Measurements from ENCODE around the gene MYOT. TPM values are rescaled to one million over a fixed set of nuclear protein-coding genes. Genes with fewer than 3 reads are reported as not detected.

Gene MYOT, protein sequence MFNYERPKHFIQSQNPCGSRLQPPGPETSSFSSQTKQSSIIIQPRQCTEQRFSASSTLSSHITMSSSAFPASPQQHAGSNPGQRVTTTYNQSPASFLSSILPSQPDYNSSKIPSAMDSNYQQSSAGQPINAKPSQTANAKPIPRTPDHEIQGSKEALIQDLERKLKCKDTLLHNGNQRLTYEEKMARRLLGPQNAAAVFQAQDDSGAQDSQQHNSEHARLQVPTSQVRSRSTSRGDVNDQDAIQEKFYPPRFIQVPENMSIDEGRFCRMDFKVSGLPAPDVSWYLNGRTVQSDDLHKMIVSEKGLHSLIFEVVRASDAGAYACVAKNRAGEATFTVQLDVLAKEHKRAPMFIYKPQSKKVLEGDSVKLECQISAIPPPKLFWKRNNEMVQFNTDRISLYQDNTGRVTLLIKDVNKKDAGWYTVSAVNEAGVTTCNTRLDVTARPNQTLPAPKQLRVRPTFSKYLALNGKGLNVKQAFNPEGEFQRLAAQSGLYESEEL
- not detected for total RNA-seq
- not detected for polyA plus RNA-seq

DNA sequence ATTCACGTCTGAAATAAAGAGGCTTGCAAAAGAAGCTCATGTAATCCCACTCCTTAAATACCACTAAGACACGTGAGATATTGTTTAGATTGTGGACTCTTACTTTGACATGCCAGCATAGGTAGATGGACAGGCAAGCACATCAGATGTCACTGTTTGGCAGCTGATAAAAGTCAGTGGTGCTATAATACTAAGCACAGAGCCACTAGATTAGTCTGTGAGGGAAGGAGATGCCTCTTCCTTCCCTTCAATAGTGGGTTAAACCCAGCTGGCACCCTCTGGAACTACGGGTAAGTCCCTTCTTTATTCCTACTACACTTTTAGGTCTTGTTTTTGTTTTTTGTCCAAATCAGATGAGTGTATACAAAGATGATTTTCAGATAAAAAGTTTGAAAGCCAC lies at the start of gene MYOT:
MYOT (plus strand) TSS at position 197 of the 400 bp plus-strand sequence. CDS start 2,792 bp downstream, outside the sequence.
- POLR2A ChIA-PET, result no interaction called here

DNA sequence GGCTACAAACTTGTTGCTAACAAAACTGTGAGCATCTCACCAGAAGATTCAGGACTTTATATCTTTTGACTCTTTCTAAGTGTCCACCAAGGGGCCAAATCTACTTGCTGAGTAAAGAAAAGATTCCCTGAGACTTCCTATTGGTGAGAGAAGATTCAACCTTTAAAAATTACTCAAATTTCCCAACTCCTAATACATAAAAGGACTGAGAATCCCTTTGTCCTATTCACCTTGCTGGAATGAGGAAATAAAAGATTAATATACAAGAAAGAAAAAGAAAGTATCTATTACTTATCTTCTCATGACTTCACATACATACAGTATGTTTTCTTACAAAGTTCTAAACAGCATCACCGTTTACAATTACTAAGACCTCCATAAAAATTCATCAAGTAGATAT lies 47.9 kb upstream of the MYOT start:
- H3K9me3 Mint-ChIP-seq, result no peaks in the 10 kb centered on the region
- H3K4me3 Mint-ChIP-seq, result no peak overlapping the region

More for the DNA sequence above, at the start of gene MYOT:
- H3K9me3 ChIP-seq (ENCODE audit: low read length), result no peaks in the 10 kb centered on the region
- no peak within 1 kb of the TSS for H3K4me3 ChIP-seq (ENCODE audit: low read length)
- no peaks in the 10 kb centered on the region for H3K27me3 ChIP-seq (ENCODE audit: insufficient read depth, low read length, poor library complexity, severe bottlenecking)
- Mint-ChIP-seq H3K36me3 (no peaks in the 10 kb centered on the region), H3K9me3 (no peaks in the 10 kb centered on the region), H3K4me1 (no peaks in the 10 kb centered on the region), H3K4me3 (no peak within 1 kb of the TSS), H3K27ac (no peak within 1 kb of the TSS), H3K27me3 (peaks cover 0 to 2% of the 10 kb centered on the region in 2 donors)
- H3K4me1 ChIP-seq (ENCODE audit: insufficient read depth, low read length), result no peaks in the 10 kb centered on the region
- no peak within 1 kb of the TSS for H3K27ac ChIP-seq (ENCODE audit: low read depth, low read length)
- CTCF ChIA-PET, result no interaction called here
- DNase-seq, result no peak
- no peaks in the 10 kb centered on the region for H3K36me3 ChIP-seq (ENCODE audit: insufficient read depth, low read length)

DNA sequence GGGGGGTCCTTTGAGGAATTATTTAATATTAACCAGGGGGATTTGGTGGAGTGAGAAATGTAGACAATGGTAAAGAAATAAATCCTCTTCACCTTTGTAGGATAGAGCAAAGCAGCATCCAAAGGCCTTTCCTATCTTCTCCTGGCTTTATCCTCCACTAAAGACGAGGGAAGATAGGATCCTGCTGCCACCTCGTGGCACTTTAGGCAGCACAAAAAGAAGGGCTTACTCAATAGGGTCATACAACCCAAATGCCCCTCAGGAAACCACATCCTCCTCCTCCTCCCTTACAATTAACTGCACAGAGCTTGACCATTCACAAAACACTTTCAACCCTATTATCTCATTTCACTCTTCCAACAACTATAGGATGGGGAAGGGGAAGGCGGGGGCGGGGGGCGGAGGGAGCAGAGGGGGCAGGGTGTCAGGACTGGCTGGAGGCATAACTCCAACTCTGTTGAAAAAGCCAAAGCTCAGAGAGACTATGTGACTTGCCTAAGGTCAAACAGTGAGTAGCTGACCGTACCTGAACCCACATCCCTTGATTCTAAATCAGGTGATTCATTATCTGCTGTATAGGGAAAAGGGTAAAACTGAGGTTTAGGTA lies 45.4 kb upstream of the MYOT start:
- no peaks in the 10 kb centered on the region for H3K36me3 ChIP-seq (ENCODE audit: insufficient read depth, low read length)
- Mint-ChIP-seq H3K27ac (no peak overlapping the region), H3K27me3 (peaks cover 6 to 8% of the 10 kb centered on the region in 2 donors), H3K9me3 (peaks cover 5 to 13% (median 10%) of the 10 kb centered on the region in 5 donors), H3K4me1 (no peaks in the 10 kb centered on the region), H3K36me3 (peaks cover 1 to 18% (median 2%) of the 10 kb centered on the region in 3 donors), H3K4me3 (no peak overlapping the region)
- no peaks in the 10 kb centered on the region for H3K4me1 ChIP-seq (ENCODE audit: insufficient read depth, low read length)
- no peaks in the 10 kb centered on the region for H3K27me3 ChIP-seq (ENCODE audit: insufficient read depth, low read length, poor library complexity, severe bottlenecking)
- no peaks in the 10 kb centered on the region for H3K9me3 ChIP-seq (ENCODE audit: low read length)
- DNase-seq, result no peak
- CTCF ChIA-PET, result no interaction called here
- POLR2A ChIA-PET, result no interaction called here
- no peak overlapping the region for H3K27ac ChIP-seq (ENCODE audit: low read depth, low read length)
- H3K4me3 ChIP-seq (ENCODE audit: low read length), result no peak overlapping the region

More for the DNA sequence above, 47.9 kb upstream of the MYOT start:
- Histone ChIP-seq H3K4me1 (ENCODE audit: insufficient read depth, low read length) (no peaks in the 10 kb centered on the region), H3K4me3 (ENCODE audit: low read length) (no peak overlapping the region), H3K9me3 (ENCODE audit: low read length) (no peaks in the 10 kb centered on the region), H3K27ac (ENCODE audit: low read depth, low read length) (no peak overlapping the region), H3K27me3 (ENCODE audit: insufficient read depth, low read length, poor library complexity, severe bottlenecking) (no peaks in the 10 kb centered on the region), H3K36me3 (ENCODE audit: insufficient read depth, low read length) (no peaks in the 10 kb centered on the region)
- peaks cover 3 to 8% of the 10 kb centered on the region in 2 donors for H3K27me3 Mint-ChIP-seq
- no peak for DNase-seq
- ChIA-PET CTCF (interaction anchor here (0.9 kb wide), 1 partner anchor 40 kb away, joined by 3 read pairs; no protein-coding TSS in a partner anchor), POLR2A (no interaction called here)
- peak overlapping the region in 1 of 8 donors; percentile 3 for H3K27ac Mint-ChIP-seq
- H3K4me1 Mint-ChIP-seq, result no peaks in the 10 kb centered on the region
- peaks cover 0 to 9% (median 2%) of the 10 kb centered on the region in 3 donors for H3K36me3 Mint-ChIP-seq

DNA sequence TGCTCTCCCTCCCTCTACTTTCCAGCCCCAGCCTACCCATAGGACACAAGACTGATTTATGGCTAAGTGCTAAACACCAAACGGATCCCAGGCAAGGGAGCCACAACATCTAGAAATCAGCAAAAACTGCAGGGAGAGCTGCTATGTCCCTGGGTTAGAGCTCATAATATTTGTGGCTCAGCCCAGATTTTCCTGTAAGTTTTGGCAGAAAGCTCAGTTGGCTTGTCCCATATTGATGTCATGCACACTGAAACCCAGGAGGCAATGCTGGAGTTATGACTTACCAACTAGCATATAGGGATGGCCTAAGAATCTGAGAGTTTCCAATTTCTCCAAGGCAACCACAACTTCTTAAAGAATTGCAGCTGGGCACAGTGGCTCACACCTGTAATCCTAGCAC lies 44.7 kb upstream of the MYOT start:
- ChIA-PET POLR2A (no interaction called here), CTCF (no interaction called here)
- no peak overlapping the region for H3K27ac ChIP-seq (ENCODE audit: low read depth, low read length)
- Mint-ChIP-seq H3K27ac (no peak overlapping the region), H3K4me1 (no peaks in the 10 kb centered on the region), H3K36me3 (peaks cover 1 to 18% (median 2%) of the 10 kb centered on the region in 3 donors), H3K9me3 (peaks cover 5 to 13% (median 10%) of the 10 kb centered on the region in 5 donors), H3K27me3 (peaks cover 6 to 8% of the 10 kb centered on the region in 2 donors), H3K4me3 (no peak overlapping the region)
- H3K4me3 ChIP-seq (ENCODE audit: low read length), result no peak overlapping the region
- DNase-seq, result no peak
- H3K36me3 ChIP-seq (ENCODE audit: insufficient read depth, low read length), result no peaks in the 10 kb centered on the region
- no peaks in the 10 kb centered on the region for H3K9me3 ChIP-seq (ENCODE audit: low read length)
- no peaks in the 10 kb centered on the region for H3K27me3 ChIP-seq (ENCODE audit: insufficient read depth, low read length, poor library complexity, severe bottlenecking)
- H3K4me1 ChIP-seq (ENCODE audit: insufficient read depth, low read length), result no peaks in the 10 kb centered on the region

DNA sequence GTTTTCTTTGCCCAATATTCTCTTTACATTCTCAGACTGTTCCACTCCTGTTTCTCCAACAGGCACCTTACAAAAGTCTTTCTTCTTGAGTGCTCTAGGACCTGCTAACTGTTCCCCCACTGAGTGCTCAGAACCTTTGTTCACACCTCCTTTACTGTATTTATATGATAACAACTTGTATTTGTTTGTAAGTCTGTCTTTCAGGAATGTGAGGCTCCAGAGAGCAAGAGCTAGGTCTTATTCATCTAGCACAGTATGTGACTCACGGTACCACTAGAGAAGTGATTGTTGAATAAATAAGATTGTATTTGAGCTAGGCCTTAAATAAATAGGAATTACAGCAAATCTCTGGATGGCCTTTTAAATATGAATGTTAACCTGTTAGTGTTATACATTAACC lies 42.5 kb upstream of the MYOT start:
- POLR2A ChIA-PET, result no interaction called here
- Histone ChIP-seq H3K4me3 (ENCODE audit: low read length) (no peak overlapping the region), H3K27me3 (ENCODE audit: insufficient read depth, low read length, poor library complexity, severe bottlenecking) (no peaks in the 10 kb centered on the region), H3K9me3 (ENCODE audit: low read length) (no peaks in the 10 kb centered on the region), H3K4me1 (ENCODE audit: insufficient read depth, low read length) (no peaks in the 10 kb centered on the region), H3K27ac (ENCODE audit: low read depth, low read length) (no peak overlapping the region), H3K36me3 (ENCODE audit: insufficient read depth, low read length) (no peaks in the 10 kb centered on the region)
- CTCF ChIA-PET, result interaction anchor here (1.3 kb wide), 1 partner anchor 46 kb away, joined by 3 read pairs; no protein-coding TSS in a partner anchor
- DNase-seq, result no peak
- Mint-ChIP-seq H3K4me3 (no peak overlapping the region), H3K9me3 (peaks cover 5 to 13% (median 10%) of the 10 kb centered on the region in 5 donors), H3K4me1 (no peaks in the 10 kb centered on the region), H3K36me3 (peaks cover 1 to 18% (median 2%) of the 10 kb centered on the region in 3 donors), H3K27me3 (peaks cover 6 to 12% of the 10 kb centered on the region in 2 donors), H3K27ac (no peak overlapping the region)

DNA sequence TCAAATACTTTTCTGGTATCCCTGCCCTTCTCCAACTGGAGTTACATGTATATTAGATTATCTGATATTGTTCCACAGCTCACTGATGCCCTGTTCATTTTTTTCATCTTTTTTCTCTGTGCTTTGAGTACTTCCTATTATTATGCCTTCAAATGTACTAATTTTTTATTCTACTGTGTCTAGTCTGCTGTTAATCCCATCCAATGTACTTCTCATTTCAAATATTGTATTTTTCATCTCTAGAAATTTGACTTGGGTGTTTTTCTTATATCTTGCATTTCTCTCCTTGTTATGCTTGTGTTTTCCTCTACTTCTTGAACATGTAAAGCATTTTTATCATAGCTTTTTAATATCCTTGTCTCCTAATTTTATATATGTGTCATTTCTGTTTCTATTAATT lies 41.6 kb upstream of the MYOT start:
- peaks cover 1 to 18% (median 2%) of the 10 kb centered on the region in 3 donors for H3K36me3 Mint-ChIP-seq
- H3K4me1 ChIP-seq (ENCODE audit: insufficient read depth, low read length), result no peaks in the 10 kb centered on the region
- no peak overlapping the region for H3K4me3 ChIP-seq (ENCODE audit: low read length)
- H3K4me3 Mint-ChIP-seq, result no peak overlapping the region
- no peak overlapping the region for H3K27ac Mint-ChIP-seq
- peaks cover 8 to 12% of the 10 kb centered on the region in 2 donors for H3K27me3 Mint-ChIP-seq
- no peaks in the 10 kb centered on the region for H3K9me3 ChIP-seq (ENCODE audit: low read length)
- no peak for DNase-seq
- H3K27me3 ChIP-seq (ENCODE audit: insufficient read depth, low read length, poor library complexity, severe bottlenecking), result no peaks in the 10 kb centered on the region
- H3K27ac ChIP-seq (ENCODE audit: low read depth, low read length), result no peak overlapping the region
- no peaks in the 10 kb centered on the region for H3K36me3 ChIP-seq (ENCODE audit: insufficient read depth, low read length)
- ChIA-PET CTCF (no interaction called here), POLR2A (no interaction called here)
- peaks cover 5 to 13% (median 10%) of the 10 kb centered on the region in 5 donors for H3K9me3 Mint-ChIP-seq
- no peaks in the 10 kb centered on the region for H3K4me1 Mint-ChIP-seq

DNA sequence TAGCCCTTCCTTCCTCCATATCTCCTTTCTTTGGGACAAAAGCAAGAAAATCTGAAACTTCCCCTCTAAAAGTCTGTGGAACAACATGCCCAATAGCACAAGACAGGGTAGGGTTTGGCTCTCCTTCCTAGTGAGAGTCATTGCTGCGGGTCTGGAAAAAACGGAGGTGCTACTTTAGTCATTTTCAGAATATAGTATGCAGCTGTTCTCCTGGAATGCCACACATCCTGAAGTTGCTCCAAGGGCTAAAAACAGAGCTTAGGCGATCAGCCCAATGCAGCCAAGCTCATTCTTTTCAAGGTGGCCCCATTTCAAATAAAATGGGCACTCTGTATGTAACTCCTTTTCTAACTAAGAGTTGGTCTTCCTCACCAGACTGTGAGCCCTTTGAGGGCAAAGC lies 39.5 kb upstream of the MYOT start:
- Mint-ChIP-seq H3K27me3 (peaks cover 5% of the 10 kb centered on the region in 2 donors), H3K4me3 (no peak overlapping the region)
- CTCF ChIA-PET, result no interaction called here

DNA sequence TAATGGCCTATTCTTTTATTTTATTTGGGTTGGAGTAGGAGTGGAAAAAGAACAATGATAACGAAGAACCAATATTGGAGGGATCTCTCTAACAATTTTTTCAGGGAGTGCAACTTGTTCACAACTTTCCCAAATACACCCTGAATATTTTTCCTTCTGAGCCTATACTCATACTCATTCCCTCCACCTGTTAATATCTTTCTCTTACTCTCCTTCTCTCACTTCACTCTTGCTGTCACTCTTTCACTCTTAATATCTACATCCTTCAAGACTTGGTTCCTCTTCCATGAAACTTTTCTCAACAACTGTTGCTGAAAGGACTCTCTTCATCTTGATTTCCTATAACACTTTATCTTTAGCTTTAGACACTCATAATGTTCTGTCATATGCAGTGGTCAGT lies 39.0 kb upstream of the MYOT start:
- Histone ChIP-seq H3K9me3 (ENCODE audit: low read length) (no peaks in the 10 kb centered on the region), H3K4me1 (ENCODE audit: insufficient read depth, low read length) (no peaks in the 10 kb centered on the region), H3K27ac (ENCODE audit: low read depth, low read length) (no peak overlapping the region), H3K4me3 (ENCODE audit: low read length) (no peak overlapping the region), H3K27me3 (ENCODE audit: insufficient read depth, low read length, poor library complexity, severe bottlenecking) (no peaks in the 10 kb centered on the region), H3K36me3 (ENCODE audit: insufficient read depth, low read length) (no peaks in the 10 kb centered on the region)
- H3K4me3 Mint-ChIP-seq, result no peak overlapping the region
- peaks cover under 1 to 13% (median 1%) of the 10 kb centered on the region in 3 donors for H3K36me3 Mint-ChIP-seq
- no peaks in the 10 kb centered on the region for H3K4me1 Mint-ChIP-seq
- ChIA-PET POLR2A (no interaction called here), CTCF (no interaction called here)
- no peak for DNase-seq
- no peak overlapping the region for H3K27ac Mint-ChIP-seq
- peaks cover 5% of the 10 kb centered on the region in 2 donors for H3K27me3 Mint-ChIP-seq
- peaks cover 5 to 13% (median 10%) of the 10 kb centered on the region in 5 donors for H3K9me3 Mint-ChIP-seq

More for the DNA sequence above, 39.5 kb upstream of the MYOT start:
- POLR2A ChIA-PET, result no interaction called here
- no peaks in the 10 kb centered on the region for H3K27me3 ChIP-seq (ENCODE audit: insufficient read depth, low read length, poor library complexity, severe bottlenecking)
- Mint-ChIP-seq H3K4me1 (no peaks in the 10 kb centered on the region), H3K27ac (no peak overlapping the region), H3K36me3 (peaks cover 1 to 13% (median 2%) of the 10 kb centered on the region in 3 donors), H3K9me3 (peaks cover 5 to 13% (median 10%) of the 10 kb centered on the region in 5 donors)
- H3K4me3 ChIP-seq (ENCODE audit: low read length), result no peak overlapping the region
- no peaks in the 10 kb centered on the region for H3K36me3 ChIP-seq (ENCODE audit: insufficient read depth, low read length)
- no peak overlapping the region for H3K27ac ChIP-seq (ENCODE audit: low read depth, low read length)
- H3K9me3 ChIP-seq (ENCODE audit: low read length), result no peaks in the 10 kb centered on the region
- no peaks in the 10 kb centered on the region for H3K4me1 ChIP-seq (ENCODE audit: insufficient read depth, low read length)
- DNase-seq, result no peak
